CMK (cell line): Measurements from ENCODE around the gene GNAL.

ENCODE experiments used
- DNase-seq: peaks from one replicate; pipeline ENCODE4 v3.0.0-alpha.2; 2010; ENCODE audit warnings: low read depth

The GNAL gene

DNA sequence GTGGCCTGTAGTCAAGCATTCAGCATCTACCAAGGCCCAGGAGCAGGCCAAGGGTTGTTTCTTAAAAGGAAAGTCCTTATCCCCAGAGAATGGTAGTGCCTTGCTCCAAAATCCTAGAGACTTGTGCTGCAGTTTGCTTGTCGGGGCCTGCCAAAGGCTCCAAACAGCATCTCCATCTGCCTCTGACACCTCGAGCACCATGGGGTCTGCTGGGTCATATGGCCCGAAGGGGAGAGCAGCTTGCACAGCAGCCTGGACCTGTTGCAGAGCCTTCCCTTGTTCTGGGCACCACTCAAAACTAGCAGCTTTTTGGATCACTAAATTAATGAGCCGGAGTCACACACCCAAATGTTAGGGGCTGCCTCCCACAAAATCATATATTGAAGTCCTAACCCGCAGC, 35.7 kb downstream of the GNAL start:
- no peak for DNase-seq

DNA sequence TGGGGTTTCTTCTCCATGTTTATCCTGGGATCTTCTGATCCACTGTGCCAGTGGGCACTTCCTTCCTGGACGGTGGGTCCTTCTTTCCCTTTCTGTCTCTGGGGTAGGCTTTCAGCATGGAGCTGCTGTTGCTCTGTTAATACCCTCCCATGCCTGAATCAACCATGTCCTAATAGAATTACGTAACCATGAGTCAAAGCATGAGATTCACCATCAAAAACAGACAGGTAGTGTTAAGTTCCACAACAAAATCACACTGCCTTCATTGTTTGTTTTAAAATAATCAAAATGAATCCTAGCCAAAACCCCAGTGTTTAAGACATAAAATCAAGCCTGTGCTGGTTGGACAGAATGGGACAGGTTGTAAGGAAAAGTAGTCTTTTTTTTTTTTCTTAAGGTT, 37.5 kb downstream of the GNAL start:
- DNase-seq: no peak

DNA sequence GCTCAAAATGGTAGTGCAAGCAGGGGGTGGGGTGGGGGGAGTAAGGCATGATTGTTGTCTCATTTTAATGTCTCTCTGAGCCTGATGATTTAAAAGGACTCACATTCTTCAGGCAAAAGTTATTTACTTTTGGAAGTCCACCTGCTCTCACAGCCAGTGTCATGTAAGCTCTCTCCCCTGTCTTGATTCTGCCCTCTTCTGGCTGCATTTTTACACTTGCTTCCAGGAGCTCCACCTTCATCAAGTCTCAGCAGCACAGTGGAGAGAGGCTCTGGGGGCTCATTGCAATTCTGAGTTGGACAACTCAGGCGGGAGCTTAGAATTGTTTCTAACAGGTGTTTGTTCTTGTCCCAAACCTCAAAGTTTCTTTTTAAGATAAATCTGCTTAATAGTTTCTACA, 39.2 kb downstream of the GNAL start:
- no peak for DNase-seq

DNA sequence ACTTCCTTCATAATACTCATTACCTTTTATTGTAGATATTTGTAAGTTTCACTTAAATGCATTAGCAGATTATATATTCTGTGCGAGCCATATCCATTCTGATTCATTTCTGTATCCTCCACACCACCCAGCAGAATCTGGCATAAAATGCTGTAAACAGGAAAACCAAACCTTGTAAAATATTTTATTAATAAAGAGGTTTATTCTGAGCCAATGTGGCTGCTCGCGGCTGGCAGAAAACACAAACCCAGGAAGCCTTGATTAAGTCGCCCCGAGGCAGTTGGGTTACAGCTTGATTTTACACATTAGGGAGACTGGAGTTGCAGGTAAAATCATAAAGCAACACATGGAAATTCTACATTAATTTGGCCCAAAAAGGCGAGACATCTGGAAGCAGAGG, 40.5 kb downstream of the GNAL start:
- no peak for DNase-seq

DNA sequence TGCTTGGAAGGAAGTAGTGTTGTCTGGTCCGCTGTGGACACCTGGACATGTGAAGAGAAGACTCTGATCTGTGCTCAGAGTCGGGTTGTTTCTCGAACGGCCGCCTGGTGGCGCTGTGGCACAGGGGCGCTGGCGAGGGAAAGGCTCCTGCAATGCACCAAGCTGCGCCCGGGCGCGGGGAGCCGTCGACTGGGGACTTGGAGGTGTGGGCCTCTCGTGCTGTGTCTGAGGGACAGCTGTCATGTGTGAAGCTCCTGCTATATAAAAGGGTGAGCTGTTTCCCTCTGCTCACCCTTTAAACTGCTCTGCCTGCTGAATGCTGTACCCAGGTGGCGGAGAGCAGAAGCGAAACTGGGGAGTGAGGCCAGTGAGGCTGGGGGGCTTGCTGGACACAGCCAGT, 44.0 kb downstream of the GNAL start:
- DNase-seq: no peak

DNA sequence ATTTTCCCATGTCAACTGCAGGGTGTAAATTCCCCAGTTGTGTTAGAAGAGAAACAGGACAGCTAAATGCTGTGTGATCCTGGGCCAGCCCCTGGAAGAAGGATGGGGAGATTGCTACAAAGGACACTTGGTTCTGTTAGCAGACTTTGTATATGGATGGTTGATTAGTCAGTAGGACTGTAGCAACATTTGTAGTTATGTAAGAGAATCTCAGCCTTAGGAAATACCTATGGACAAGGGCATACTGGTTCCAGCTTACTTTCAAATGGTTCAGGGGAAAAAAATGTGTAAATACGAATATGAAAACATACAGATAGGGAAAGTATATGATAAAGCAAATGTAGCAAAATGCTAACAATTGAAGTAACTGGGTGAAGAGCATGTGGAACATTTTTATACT, 47.6 kb downstream of the GNAL start:
- no peak for DNase-seq

DNA sequence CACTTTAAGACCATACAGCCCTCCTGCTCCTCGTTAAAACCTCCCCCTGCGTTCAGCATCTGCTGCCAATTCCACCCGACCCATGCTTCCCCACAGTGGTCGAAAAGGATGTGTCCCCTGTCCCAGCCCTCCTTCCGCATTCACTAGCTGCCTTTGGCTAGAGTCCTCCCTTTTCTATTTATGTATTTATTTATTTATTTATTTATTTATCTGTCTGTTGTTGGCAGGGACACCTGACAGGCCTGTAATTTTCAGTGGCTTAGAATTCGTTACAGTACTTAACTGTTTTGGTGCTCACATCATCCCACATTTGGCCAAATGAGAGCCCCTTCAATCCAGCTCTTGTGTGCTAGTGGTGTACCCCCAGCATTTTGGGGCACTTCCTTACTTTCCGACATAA, 50.8 kb downstream of the GNAL start:
- DNase-seq: no peak

DNA sequence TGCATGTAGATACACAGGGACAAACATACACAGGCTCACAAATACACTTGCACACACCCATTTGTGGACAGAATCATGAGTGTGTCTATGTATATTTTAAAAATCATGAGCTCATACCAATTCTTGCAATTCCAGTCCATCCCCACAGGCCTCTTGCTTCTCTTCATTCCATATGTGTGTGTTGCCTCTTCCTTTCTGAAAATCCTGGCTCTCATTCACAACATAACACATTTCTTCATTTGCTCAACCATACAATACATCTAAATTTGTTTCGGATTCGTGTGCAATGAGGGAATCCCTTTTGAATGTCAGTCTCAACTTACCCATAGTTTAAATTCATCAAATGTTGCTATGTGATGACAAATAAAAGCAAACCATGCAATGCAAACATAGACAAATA, 51.4 kb downstream of the GNAL start:
- no peak for DNase-seq

DNA sequence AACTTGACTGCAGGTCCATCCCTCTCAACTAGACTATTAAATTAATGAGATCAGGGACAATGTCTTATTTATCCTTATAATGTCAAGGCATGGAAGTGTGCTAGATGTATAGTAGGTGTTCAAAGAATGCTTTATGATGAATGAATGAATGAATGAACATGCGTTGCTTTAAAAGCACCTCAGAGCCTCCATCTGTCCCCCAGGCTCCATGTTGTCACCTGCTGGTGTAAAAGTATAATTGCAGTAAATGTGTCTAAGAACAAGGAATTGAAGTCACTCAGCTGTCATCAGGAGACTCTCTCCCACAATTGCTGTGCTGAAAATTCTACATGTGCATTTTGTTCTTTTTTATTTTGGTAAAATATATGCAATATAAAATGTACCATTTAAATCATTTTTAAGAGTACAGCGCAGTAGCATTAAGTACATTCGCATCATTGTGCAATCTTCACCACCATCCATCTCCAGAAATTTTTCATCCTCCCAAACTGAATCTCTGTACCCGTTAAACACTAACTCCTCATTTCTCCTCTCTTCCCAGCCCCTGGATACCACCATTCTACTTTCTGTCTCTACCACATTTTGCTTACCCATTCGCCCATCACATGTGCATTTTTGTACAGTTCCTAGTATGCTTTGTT, 52.6 kb downstream of the GNAL start:
- DNase-seq: no peak

DNA sequence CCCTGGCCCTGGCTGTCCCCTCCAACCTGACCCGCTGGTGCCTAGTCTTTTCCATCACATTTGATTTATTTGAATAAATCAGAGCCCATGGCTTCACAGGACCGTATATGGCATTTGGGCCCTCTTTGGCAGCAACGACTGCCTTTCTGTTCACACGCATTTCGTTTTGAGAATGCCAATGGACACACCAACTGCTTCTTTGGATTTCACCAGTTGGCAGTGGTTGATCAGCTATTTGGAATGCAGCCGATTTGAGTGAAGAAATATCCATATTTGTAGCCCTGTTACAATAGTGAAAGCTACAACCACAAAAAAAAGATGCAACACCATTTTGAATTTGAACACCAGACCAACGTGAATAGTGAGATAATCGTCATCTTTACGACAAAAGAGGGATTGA, 56.5 kb downstream of the GNAL start:
- DNase-seq: no peak

DNA sequence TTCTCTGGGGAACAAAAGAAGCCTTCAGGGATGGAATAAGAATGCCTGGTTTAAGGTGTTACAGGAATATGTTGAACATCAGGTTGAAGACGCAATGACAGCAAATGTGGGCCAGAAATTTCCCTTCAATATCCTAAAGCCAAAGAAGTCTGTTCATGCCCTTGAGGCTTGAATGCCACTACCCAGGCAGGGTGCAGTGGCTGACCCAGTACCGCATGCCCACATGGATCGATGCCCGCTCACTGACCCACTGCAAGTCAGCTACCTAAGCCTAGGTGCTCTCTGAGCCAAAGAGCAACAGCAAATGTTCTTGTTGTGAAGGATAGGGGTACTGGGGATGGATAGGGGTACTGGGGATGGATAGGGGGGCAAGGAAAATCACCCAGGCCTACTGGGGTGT, 58.2 kb downstream of the GNAL start:
- no peak for DNase-seq

DNA sequence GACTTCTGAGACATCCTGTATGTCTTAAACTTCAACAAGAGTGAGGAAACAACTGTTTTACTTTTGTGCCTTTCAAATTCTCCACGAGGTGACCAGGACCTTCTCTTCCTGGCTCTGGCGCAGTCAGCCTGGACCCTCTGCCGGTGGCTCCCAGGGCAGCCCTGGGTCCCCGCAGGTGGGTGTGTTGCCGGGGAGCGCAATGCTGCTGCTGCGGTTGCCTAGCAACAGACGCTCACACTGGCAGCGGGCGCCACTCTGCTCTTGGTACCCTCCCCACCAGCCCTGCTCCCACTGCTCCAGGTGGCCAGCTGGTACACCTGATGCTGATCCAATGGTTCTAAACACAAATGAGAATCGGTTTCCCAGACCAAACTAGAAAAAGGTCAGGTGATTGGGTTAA, 58.7 kb downstream of the GNAL start:
- no peak for DNase-seq

DNA sequence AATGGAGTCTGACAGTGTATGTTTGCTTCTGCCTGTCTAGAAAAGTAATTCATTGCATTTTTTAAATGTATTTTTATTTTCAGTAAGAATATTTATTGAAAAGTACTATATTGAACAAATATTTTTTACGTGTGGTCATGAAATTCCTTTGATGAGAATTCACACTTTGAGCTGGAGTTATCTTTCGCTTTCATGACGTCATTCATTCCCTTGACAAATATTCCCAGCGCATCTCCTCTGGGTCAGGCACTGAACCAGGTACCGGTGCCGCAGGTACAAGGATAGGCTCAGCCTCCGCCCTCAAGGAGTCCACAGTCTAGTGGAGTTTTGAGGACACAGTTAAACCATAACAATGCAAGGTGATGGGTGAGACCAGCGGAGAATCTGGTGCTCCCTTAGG, 60.2 kb downstream of the GNAL start:
- no peak for DNase-seq

DNA sequence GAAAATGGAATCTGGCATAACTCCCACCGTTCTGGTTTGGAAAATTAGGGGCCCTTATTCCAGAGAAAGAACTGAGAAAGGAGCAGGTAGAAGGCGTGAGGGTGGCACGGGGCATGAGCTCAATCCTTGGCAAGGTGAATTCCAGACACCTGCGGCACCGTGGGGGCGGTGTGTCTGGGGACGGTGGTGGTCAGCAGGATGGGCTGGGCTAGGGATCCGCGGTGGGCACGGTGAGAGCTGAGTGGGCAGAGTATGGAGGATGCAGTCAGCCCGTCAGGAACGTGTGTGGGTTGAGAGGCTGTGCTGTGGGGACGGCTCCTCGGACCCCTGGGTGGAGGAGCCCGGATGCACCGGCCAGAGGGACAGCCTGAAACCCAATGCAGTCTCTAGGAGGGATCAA, 61.1 kb downstream of the GNAL start:
- no peak for DNase-seq

DNA sequence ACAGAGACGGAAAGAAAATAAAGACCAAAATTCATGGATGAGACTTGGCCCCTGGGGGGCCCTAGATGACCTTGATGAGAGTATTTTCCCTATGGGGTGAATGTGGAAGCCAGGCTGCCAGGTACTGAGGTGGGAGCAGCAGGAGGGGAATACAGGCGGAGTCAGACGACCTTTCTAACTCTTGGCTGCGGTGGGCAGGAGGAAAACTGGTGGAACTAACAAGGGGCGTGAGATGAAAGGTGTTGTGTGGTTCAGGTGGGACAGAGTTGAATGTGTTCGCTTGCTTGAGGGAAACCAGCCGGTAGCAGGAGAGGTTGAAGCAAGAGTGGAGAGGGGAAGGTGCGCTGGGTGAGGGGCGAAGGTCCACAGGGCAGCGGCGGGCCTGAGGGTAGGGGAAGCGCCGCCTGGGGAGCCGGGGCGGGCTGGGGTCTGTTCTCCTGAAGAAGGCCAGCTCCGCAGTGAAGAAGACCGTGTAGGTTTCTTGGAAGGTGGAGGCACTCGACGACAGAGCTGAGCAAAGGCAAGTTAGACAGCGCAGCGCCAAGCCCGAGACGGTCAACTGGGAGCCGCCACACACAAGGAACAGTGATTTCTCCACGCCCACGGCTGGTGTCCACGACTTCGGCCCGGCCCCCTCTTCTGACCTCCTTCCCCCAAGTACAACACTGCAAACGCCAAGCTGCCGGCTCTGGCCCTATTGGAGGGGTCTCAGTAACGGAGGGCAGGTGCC, 61.7 kb downstream of the GNAL start:
- no peak for DNase-seq

DNA sequence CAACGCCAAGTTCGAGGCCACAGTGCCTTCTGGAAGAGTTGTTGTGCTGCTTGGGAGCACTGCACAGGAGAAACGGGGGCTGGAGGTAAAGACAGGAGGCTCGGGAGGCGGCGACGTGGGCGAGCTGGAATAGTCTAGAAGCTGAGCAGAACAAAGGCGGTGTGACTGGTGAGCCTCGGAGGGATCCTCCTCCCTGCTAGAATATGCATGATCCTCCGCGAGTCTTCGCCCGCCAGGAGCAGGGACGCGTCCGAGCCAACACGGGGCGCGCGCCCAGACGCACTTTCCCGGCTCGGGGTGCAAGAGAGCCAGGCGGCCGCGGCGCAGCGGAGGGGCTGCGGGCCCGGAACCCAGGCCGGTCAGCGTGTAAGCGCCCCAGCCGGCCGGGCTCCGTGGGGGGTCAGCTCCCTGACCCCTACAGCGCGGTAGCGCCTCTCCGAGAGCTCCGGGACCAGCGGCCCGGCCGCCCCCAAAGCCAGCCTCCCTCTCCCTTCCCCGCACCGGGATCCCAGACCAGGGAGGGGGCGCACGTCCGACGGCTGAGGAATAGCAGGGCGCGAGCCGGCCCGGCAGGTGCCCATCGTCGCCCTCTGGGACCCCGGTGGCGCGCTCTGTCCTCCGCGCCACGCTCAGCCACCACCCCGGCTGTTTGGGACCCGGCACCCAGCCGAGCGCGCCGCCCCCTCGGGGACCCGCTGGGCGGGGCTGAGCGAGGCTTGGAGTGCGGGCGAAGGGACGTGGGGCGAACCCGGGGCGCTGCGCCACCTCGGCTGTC, 62.5 kb downstream of the GNAL start:
- no peak for DNase-seq

DNA sequence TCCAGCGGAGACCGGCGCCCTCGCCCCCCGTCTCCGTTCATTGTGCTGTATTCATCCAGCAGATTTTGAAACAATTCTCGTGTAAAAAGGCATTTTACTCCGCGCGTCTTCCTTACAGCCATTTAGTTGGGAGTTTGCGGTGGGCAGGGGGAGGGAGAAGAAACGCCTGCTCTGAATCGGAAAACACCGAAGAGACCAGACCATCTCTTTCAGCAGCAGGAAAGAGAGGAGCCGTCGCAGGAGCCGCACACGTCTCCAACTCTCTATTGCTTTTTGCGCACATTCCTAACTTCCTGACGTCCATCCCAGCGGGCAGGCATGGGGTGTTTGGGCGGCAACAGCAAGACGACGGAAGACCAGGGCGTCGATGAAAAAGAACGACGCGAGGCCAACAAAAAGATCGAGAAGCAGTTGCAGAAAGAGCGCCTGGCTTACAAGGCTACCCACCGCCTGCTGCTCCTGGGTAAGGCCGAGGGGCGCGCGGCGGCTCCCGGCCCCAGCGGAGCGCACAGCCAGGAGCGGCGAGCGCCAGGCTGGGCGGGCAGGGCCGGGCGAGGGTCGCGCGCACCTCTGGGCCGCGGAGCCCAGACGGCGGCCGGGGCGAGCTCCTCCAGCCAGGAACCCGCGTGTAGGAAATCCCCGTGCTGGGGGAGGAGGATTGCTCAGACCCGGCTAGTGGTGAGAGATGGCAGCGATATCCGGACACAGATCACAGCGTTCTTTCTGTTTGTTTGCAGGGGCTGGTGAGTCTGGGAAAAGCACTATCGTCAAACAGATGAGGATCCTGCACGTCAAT, 63.2 kb downstream of the GNAL start:
- DNase-seq: no peak

DNA sequence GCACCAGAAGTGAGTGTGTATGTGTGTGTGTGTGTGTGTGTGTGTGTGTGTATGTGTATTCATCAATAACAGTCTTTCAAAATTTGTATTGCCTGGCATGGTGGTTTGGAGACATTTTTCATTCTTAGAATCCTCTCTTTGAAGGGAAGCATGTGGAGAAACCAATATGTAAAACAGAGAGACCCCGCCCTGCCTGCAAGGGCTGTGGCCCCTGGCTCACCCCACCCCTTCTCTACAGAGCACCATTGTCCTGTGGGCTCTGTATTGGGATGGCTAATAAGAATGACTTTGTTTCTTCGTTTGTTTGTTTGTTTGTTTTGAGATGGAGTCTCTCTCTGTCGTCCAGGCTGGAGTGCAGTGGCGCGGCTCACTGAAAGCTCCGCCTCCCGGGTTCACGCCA, 65.9 kb downstream of the GNAL start:
- no peak for DNase-seq

DNA sequence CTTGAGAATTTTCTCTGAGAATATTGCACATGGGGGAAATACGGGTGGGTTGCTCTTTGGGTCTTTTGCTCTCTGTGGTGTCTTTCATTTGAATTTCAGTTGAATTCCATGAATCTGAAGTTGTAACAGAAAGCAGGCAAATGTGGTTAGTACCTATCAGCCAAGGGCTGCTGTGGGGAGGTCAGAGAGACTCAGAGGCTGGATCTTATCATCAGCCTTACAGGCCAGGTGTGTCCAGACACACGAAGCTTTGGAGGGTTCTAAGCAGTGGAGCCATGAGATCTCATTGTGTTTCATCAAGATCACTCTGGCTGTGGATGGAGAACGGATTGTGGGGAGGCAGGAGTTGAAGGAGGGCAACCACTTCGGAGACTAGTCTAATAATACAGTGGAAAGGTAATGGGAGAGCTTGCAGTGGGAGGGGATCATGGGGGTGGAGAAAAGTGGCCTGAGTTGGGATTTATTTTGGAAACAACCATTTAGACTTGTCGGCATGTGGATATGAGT, 68.1 kb downstream of the GNAL start:
- DNase-seq: no peak

DNA sequence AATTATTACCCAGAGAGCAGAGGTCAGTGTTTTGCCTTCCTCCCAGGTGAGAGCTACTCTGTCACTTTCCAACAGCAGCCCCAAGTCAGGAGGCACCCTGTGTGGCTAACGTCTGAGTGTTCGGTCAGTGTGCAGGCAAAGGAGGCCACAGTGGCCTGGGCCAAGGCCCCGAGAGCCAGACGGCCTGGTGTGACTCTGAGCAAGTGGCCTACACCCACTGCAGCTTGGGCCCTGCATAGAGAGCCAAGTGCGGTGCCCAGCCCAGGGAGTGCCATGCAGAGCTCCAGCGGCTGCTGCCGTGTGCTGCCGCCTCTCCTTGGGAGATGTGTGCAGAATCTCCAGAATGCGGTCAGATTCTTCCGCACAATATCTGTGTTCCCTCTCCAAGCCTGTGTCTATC, 70.4 kb downstream of the GNAL start:
- no peak for DNase-seq

DNA sequence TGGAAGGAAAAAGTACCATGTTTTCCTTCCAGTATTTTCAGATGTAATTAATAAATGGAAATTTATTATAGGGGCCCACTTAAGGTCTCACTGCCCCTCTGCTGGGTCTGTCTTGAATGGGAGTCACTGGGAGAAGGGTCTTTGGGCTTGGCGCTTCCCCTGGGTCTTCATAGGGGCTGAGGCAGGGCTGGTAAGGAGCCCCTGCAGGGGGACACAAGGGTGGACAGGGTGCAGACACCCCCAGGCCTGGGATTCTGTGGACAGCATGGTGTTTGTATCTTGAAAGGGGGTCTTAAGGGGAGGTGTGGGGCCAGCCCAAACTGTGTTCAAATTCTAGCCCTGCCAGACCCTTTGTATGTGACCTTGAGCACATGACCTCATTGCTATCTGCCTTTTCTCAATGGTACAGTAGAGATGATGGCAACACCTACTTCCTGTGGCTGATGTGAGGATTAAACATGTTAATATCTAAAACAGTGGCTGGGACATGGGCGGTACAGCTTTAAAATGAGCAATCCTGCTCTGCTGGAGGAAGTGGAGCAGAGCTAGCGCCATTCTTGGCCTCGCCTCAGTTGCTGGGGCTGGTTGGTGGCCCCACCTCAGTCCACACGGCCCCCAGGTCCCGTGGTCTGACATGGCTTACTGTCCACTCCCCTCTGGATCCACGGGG, 71.6 kb downstream of the GNAL start:
- no peak for DNase-seq

DNA sequence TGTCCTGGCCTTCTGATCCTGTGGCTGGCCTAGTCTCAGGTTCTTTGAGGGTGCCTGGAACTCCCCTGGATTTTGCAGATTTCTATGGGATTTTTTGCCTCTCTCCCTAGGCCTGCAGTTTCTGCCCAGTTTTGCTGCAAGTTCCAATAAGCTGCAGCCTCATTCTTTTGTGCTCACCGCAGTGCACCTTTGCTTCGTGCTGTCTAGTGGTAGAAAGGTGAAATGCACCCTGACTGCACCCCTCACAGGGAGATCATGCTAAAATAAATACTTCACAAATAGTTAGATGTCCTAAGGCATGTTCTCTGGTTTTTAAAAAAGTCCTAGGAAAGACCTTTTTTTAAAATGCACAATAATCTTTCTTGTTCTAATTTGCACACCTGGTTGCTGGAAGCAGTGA, 72.5 kb downstream of the GNAL start:
- DNase-seq: no peak
